ENCODE results near the gene DENND1C. TPM values are rescaled to one million over a fixed set of nuclear protein-coding genes. Genes with fewer than 3 reads are reported as not detected.
A peak's percentile ranks its signal among the peaks of the same experiment; 100 is the strongest.

Gene DENND1C
- total RNA-seq, 5 donors from 2014 or later (not counting 1 experiment from before 2014, with no cell fraction given), result 107 to 140 (median 114) TPM

- Mint-ChIP-seq H3K4me1 (peaks cover 40 to 45% (median 44%) of the 10 kb centered on the region in 3 donors), H3K36me3 (no peaks in the 10 kb centered on the region), H3K4me3 (peak overlapping the region; percentile 81 to 97 (median 93)), H3K27me3 (no peaks in the 10 kb centered on the region), H3K27ac (peak overlapping the region; percentile 97 to 100), H3K9me3 (no peaks in the 10 kb centered on the region)
- H3K9me3 ChIP-seq, result no peaks in the 10 kb centered on the region
- WGBS (ENCODE audit: insufficient coverage), result 85% methylated on average over 6 of the region's 8 CpGs
- no peaks in the 10 kb centered on the region for H3K27me3 ChIP-seq (replicated peaks in 1 of 2; ENCODE audit: control insufficient read depth in 2 of 2, extremely low read depth in 1 of 2, insufficient read depth in 2 of 2, low read length in 1 of 2)
- POLR2A ChIA-PET, result no interaction called here
- ATAC-seq (replicated peaks in 1 of 4) (peak in 1 of 4 experiments; percentile 11), DNase-seq (peak in 1 of 35 experiments; percentile 17)
- CTCF ChIA-PET, result no interaction called here
- peaks cover 0 to 17% of the 10 kb centered on the region in 2 donors for H3K36me3 ChIP-seq (ENCODE audit: control insufficient read depth in 2 of 2, extremely low read depth in 1 of 2, insufficient read depth in 1 of 2, low read length in 1 of 2)
- peak overlapping the region; percentile 88 to 90 for H3K4me3 ChIP-seq (ENCODE audit: control insufficient read depth in 1 of 2, extremely low read depth in 1 of 2, low read length in 1 of 2)
- H3K27ac ChIP-seq (ENCODE audit: low read length), result peak overlapping the region; percentile 96
- H3K4me1 ChIP-seq (ENCODE audit: control insufficient read depth in 1 of 2, extremely low read depth in 1 of 2, insufficient read depth in 2 of 2, low read length in 2 of 2), result peaks cover 14 to 39% of the 10 kb centered on the region in 2 experiments
Observed at GRCh38 chr19:6482343-6482686, 728 bp upstream of the DENND1C start.

GRCh38 chr19:6480848-6481415, 655 bp downstream of the DENND1C start:
- Mint-ChIP-seq H3K36me3 (no peaks in the 10 kb centered on the region), H3K9me3 (no peaks in the 10 kb centered on the region), H3K4me1 (peaks cover 43 to 45% (median 44%) of the 10 kb centered on the region in 3 donors), H3K27ac (peak overlapping the region; percentile 97 to 100), H3K4me3 (peak overlapping the region; percentile 81 to 97 (median 93)), H3K27me3 (no peaks in the 10 kb centered on the region)
- ATAC-seq (replicated peaks in 1 of 4) (peak; percentile 33 to 37 (median 35)), DNase-seq (peak in 4 of 35 experiments; percentile 8 to 25 (median 17))
- peak overlapping the region; percentile 96 for H3K27ac ChIP-seq (ENCODE audit: low read length)
- 5% methylated on average over 6 of the region's 10 CpGs for WGBS (ENCODE audit: insufficient coverage)
- H3K9me3 ChIP-seq, result no peaks in the 10 kb centered on the region
- ChIA-PET CTCF (interaction anchor here in 1 of 2 donors (0.5 to 2.0 kb wide), 6 partner anchors 22 to 857 kb away, joined by 3 to 6 read pairs (median 3); partner anchors contain the start of gene KHSRP), POLR2A (interaction anchor here (0.5 to 0.8 kb wide), 2 partner anchors 11 to 56 kb away, joined by 3 read pairs; partner anchors contain the start of gene KHSRP (in 1 of the 2))
- no peaks in the 10 kb centered on the region for H3K27me3 ChIP-seq (replicated peaks in 1 of 2; ENCODE audit: control insufficient read depth in 2 of 2, extremely low read depth in 1 of 2, insufficient read depth in 2 of 2, low read length in 1 of 2)
- peaks cover 14 to 53% of the 10 kb centered on the region in 2 experiments for H3K4me1 ChIP-seq (ENCODE audit: control insufficient read depth in 1 of 2, extremely low read depth in 1 of 2, insufficient read depth in 2 of 2, low read length in 2 of 2)
- peak overlapping the region; percentile 88 to 90 for H3K4me3 ChIP-seq (ENCODE audit: control insufficient read depth in 1 of 2, extremely low read depth in 1 of 2, low read length in 1 of 2)
- H3K36me3 ChIP-seq (ENCODE audit: control insufficient read depth in 2 of 2, extremely low read depth in 1 of 2, insufficient read depth in 1 of 2, low read length in 1 of 2), result peaks cover 10 to 31% of the 10 kb centered on the region in 2 donors

GRCh38 chr19:6479836-6480398, 1.7 kb downstream of the DENND1C start:
- ChIA-PET CTCF (interaction anchor here in 1 of 2 donors (2.0 kb wide), 1 partner anchor 23 kb away, joined by 6 read pairs; no protein-coding TSS in a partner anchor), POLR2A (no interaction called here)
- Mint-ChIP-seq H3K4me3 (peak overlapping the region; percentile 81 to 97 (median 93)), H3K36me3 (no peaks in the 10 kb centered on the region), H3K4me1 (peaks cover 43 to 45% (median 44%) of the 10 kb centered on the region in 3 donors), H3K9me3 (no peaks in the 10 kb centered on the region), H3K27me3 (no peaks in the 10 kb centered on the region), H3K27ac (peak overlapping the region; percentile 97 to 100)
- DNase-seq (no peak), ATAC-seq (replicated peaks in 1 of 4) (no peak)
- Histone ChIP-seq H3K27me3 (replicated peaks in 1 of 2; ENCODE audit: control insufficient read depth in 2 of 2, extremely low read depth in 1 of 2, insufficient read depth in 2 of 2, low read length in 1 of 2) (no peaks in the 10 kb centered on the region), H3K9me3 (no peaks in the 10 kb centered on the region), H3K4me1 (ENCODE audit: control insufficient read depth in 1 of 2, extremely low read depth in 1 of 2, insufficient read depth in 2 of 2, low read length in 2 of 2) (peaks cover 14 to 57% of the 10 kb centered on the region in 2 experiments), H3K27ac (ENCODE audit: low read length) (peak overlapping the region; percentile 59), H3K36me3 (ENCODE audit: control insufficient read depth in 2 of 2, extremely low read depth in 1 of 2, insufficient read depth in 1 of 2, low read length in 1 of 2) (peaks cover 20 to 41% of the 10 kb centered on the region in 2 donors), H3K4me3 (ENCODE audit: control insufficient read depth in 1 of 2, extremely low read depth in 1 of 2, low read length in 1 of 2) (peak overlapping the region in 1 of 2 donors; percentile 9)
- 58% methylated on average over 2 of the region's 7 CpGs for WGBS (ENCODE audit: insufficient coverage)

GRCh38 chr19:6478815-6479214, 2.8 kb downstream of the DENND1C start:
- WGBS (ENCODE audit: insufficient coverage), result 94% methylated on average over 9 of the region's 13 CpGs
- Histone ChIP-seq H3K27me3 (replicated peaks in 1 of 2; ENCODE audit: control insufficient read depth in 2 of 2, extremely low read depth in 1 of 2, insufficient read depth in 2 of 2, low read length in 1 of 2) (no peaks in the 10 kb centered on the region), H3K27ac (ENCODE audit: low read length) (peak overlapping the region; percentile 59), H3K9me3 (no peaks in the 10 kb centered on the region), H3K4me1 (ENCODE audit: control insufficient read depth in 1 of 2, extremely low read depth in 1 of 2, insufficient read depth in 2 of 2, low read length in 2 of 2) (peaks cover 14 to 57% of the 10 kb centered on the region in 2 experiments), H3K36me3 (ENCODE audit: control insufficient read depth in 2 of 2, extremely low read depth in 1 of 2, insufficient read depth in 1 of 2, low read length in 1 of 2) (peaks cover 23 to 46% of the 10 kb centered on the region in 2 donors), H3K4me3 (ENCODE audit: control insufficient read depth in 1 of 2, extremely low read depth in 1 of 2, low read length in 1 of 2) (no peak overlapping the region)
- H3K27me3 Mint-ChIP-seq, result no peaks in the 10 kb centered on the region
- no peak for ATAC-seq (replicated peaks in 1 of 4)
- no peaks in the 10 kb centered on the region for H3K9me3 Mint-ChIP-seq
- peaks cover 5% of the 10 kb centered on the region for H3K36me3 Mint-ChIP-seq
- POLR2A ChIA-PET, result no interaction called here
- no peak overlapping the region for H3K4me3 Mint-ChIP-seq
- H3K27ac Mint-ChIP-seq, result no peak overlapping the region
- H3K4me1 Mint-ChIP-seq, result peaks cover 41 to 45% (median 42%) of the 10 kb centered on the region in 3 donors
- no peak for DNase-seq
- CTCF ChIA-PET, result no interaction called here

- H3K27me3 ChIP-seq (replicated peaks in 1 of 2; ENCODE audit: control insufficient read depth in 2 of 2, extremely low read depth in 1 of 2, insufficient read depth in 2 of 2, low read length in 1 of 2), result no peaks in the 10 kb centered on the region
- 98% methylated on average over 13 of the region's 29 CpGs for WGBS (ENCODE audit: insufficient coverage)
- DNase-seq, result no peak
- Mint-ChIP-seq H3K27me3 (no peaks in the 10 kb centered on the region), H3K36me3 (peaks cover 7% of the 10 kb centered on the region), H3K9me3 (no peaks in the 10 kb centered on the region), H3K4me3 (no peak overlapping the region), H3K27ac (no peak overlapping the region), H3K4me1 (peaks cover 23 to 30% (median 27%) of the 10 kb centered on the region in 3 donors)
- ATAC-seq (replicated peaks in 1 of 4), result no peak
- ChIA-PET POLR2A (no interaction called here), CTCF (no interaction called here)
- no peaks in the 10 kb centered on the region for H3K9me3 ChIP-seq
- no peak overlapping the region for H3K27ac ChIP-seq (ENCODE audit: low read length)
- no peak overlapping the region for H3K4me3 ChIP-seq (ENCODE audit: control insufficient read depth in 1 of 2, extremely low read depth in 1 of 2, low read length in 1 of 2)
- peaks cover 11 to 48% of the 10 kb centered on the region in 2 experiments for H3K4me1 ChIP-seq (ENCODE audit: control insufficient read depth in 1 of 2, extremely low read depth in 1 of 2, insufficient read depth in 2 of 2, low read length in 2 of 2)
- peaks cover 23 to 55% of the 10 kb centered on the region in 2 donors for H3K36me3 ChIP-seq (ENCODE audit: control insufficient read depth in 2 of 2, extremely low read depth in 1 of 2, insufficient read depth in 1 of 2, low read length in 1 of 2)
Observed at GRCh38 chr19:6476896-6477431, 4.6 kb downstream of the DENND1C start.

GRCh38 chr19:6476155-6476895, 5.3 kb downstream of the DENND1C start:
- WGBS (ENCODE audit: insufficient coverage), result 91% methylated on average over 24 of the region's 33 CpGs
- ChIA-PET CTCF (no interaction called here), POLR2A (no interaction called here)
- Histone ChIP-seq H3K27ac (ENCODE audit: low read length) (no peak overlapping the region), H3K4me3 (ENCODE audit: control insufficient read depth in 1 of 2, extremely low read depth in 1 of 2, low read length in 1 of 2) (no peak overlapping the region), H3K36me3 (ENCODE audit: control insufficient read depth in 2 of 2, extremely low read depth in 1 of 2, insufficient read depth in 1 of 2, low read length in 1 of 2) (peaks cover 25 to 60% of the 10 kb centered on the region in 2 donors), H3K9me3 (no peaks in the 10 kb centered on the region), H3K27me3 (replicated peaks in 1 of 2; ENCODE audit: control insufficient read depth in 2 of 2, extremely low read depth in 1 of 2, insufficient read depth in 2 of 2, low read length in 1 of 2) (no peaks in the 10 kb centered on the region), H3K4me1 (ENCODE audit: control insufficient read depth in 1 of 2, extremely low read depth in 1 of 2, insufficient read depth in 2 of 2, low read length in 2 of 2) (peaks cover 11 to 44% of the 10 kb centered on the region in 2 experiments)
- peak; percentile 31 to 77 (median 60) for DNase-seq
- peaks cover 17 to 24% (median 21%) of the 10 kb centered on the region in 3 donors for H3K4me1 Mint-ChIP-seq
- H3K36me3 Mint-ChIP-seq, result peaks cover 7% of the 10 kb centered on the region
- peak overlapping the region in 1 of 2 donors; percentile 48 for H3K27ac Mint-ChIP-seq
- no peaks in the 10 kb centered on the region for H3K27me3 Mint-ChIP-seq
- no peak overlapping the region for H3K4me3 Mint-ChIP-seq
- peak; percentile 66 to 89 (median 69) for ATAC-seq (replicated peaks in 1 of 4)
- no peaks in the 10 kb centered on the region for H3K9me3 Mint-ChIP-seq
